GM21619 (cell line): Measurements from ENCODE around the gene RNASEH2A.
A peak's percentile ranks its signal among the peaks of the same experiment; 100 is the strongest.

ENCODE experiments used
- ATAC-seq: cut with Tn5 transposase; IDR thresholded peaks from one replicate; pipeline ENCODE4 v1.9.1; 2021; ENCODE audit not compliant: unreplicated experiment

RNASEH2A gene

DNA sequence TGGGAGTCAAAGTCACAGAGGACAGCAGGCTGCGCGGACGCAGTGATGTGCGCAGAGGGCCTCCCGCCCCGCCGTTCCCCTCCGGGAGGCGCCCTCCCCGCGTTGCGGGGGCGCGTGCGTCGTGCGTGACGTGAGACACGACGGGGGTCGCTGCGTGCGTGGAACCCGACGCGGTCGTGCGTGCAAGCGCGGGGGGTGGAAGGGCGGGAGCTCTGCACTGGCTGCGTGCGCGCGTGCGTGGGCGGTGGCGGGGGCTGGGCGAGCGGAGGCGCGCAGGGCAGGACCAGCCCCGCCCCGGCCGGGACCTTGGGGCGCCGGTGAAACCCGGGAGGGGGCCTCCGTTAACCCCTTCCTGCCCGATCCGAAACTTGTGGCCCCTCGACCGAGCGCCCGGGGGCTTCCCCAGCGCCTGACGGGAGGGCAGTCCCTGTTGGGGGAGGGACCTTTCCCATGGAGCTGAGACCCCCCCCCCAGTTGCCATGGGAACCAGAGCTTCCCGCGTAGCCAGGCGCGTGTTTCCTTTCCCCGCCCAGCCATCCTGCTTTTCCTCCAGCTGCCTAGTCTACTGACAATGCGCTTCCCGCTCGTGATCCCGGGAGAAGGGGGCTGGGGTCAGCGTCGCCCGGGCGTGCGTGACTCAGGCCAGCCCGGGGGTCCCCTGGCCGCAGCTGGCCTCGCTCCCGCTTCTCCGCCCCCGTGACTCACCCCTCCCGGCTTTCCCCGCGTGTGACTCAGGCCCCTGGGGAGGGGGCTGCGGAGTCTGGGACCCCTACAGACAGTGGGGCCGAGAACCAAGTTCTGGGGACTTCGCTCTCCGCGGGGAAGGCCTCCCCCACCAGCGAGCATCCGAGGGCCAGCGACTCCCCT, 23.7 kb upstream of the RNASEH2A start:
- ATAC-seq: no peak

DNA sequence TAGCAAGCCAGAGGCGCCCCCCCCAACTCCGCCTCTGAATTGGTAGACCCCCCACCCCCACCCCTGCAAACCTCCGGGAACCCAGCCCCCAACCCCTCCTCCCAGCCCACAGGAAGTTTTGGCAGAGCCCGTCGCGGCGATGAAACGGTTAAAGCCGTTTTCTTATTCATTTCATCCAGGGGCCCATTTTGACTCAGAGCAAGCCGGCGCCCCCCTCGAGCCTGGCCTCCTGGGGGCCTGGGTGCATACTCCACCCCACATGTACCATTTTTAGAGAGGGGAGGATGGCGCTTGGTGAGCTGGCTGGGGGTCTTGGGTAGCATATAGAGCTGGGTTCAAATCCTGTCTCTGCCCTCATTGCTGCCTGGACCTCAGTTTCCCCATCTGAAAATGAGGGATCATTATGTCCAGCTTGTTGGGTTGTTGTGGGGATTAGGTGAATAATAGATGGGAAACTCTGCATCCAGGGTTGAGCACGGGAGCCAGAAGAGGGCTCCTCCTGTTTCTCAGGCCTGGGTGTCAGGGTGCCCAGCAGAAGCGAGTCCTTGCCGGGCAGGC, 23.0 kb upstream of the RNASEH2A start:
- ATAC-seq: no peak

DNA sequence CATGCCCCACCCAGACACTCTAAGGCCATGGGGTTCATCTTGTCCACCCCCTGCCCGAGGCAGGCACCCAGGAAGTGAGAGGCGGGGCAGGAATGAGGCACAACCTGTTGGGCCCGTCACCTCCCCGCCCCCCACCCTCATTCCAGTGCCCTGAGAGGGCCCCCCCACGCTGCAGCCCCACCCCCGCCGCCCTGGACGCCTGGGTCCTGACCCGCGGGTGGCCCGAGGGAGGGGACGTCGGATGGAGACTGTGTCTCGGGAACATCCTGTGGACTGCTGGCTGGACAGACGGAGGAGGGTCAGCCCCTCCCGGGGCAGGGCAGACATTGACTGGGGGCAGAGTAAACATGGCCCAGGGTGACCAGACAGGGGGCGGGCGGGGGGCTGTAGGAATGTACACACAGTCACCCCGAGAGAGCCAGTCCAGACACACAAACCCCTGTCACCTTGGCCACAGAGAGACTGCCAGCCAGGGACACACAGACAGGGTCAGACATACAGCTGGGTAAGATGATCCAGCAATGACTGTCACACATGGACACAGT, 22.5 kb upstream of the RNASEH2A start:
- ATAC-seq: no peak

DNA sequence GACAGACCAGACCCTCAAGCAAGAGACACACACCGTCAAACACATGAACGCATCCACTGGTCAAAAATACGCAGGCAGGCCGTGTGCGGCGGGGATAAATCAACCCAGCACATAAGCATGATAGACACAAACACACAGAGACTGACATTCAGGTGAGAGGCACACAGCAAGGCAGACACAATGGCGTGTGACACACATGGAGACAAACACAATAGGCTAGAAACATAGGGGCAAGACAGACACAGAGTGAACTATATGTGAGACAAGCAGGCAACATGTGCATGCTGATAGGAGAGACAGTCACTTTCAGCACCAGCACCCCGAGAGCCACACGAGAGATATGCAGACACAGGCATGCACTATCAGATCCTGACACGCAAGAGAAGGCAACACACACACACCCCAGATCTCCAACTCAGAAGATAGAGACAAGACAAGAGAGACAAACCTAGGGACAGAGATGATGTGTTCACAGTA, 22.0 kb upstream of the RNASEH2A start:
- no peak for ATAC-seq

DNA sequence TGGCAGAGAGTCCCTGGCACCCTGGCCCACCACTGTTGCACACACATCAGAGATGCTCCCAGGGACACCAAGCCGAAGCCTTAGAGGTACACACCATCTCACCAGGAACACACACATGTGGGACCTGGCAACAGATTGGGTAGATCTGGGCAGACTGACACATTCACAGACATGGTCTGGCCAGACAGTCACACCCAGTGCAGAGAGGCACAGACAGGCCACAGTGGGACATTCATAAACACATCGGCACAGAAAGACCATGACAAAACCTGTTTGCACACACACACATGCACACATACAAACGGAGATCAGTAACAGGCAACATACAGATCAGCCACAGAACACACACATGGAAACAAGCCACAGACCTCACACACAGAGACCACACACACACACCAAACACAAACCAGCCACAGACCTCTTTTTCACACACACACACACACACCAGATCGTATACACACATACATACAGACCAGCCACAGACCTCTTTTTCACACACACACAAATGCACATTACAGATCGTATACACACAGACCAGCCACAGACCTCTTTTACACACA, 21.4 kb upstream of the RNASEH2A start:
- no peak for ATAC-seq

DNA sequence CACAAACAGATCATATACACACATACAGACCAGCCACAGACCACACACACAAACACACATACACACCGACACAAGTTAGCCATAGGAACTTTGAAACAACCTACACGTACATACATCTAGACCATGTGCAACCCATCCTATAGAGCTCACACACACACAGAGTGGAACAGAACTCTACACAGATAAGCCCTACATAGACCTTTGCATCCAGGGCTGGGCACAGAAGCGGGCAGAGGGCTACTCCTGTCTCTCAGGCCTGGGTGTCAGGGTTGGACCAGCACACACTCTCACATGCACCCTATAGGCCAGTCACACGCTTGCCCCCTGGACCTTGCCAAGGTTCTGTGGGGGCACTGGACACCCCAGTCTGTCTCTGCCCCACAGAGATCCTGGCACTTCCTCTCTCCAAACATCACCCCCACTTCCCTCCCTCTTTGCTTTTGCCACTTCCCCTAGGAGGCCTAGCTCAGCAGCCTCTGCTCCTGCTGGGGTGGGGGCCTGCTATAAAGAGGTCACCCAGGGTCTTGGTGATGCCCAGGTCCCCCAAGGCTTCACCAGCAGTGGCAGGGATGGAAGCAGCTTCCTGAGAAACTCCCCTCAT, 20.9 kb upstream of the RNASEH2A start:
- ATAC-seq: no peak

DNA sequence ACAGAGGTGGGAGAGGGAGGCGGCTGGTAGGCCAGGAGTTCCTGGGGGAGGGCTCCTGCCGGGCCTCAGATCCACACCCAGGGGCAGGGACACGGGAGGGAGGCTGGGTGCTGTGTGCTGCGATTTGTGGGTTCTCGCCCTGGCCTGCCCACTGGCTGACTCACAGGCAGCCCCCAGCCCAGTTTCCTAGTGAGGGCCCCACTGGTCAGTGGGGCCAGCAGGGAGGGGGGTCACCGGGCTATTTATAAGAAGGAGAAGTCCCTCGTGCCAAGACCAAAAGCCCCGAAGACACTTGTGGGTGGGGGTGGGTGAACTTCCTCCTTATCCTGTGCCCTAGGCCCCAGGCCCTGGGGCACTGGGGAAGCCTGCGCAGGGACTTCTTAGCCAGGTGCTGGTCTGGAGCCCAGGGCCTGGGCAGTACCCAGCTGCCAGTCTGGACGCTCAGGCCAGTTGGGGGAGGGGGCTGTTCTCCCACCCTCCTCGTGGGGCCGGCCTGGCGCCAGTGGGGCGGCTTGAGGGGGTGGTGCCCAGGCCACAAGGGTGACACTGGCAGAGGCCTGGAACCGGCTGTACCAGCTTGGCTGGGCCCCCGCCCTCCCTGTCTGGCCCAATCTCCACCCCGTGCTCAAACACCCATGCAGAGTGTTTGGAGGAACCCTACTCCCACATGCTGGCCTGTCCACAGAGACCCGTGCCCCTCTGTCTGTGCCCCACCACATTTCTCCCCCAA, 20.1 kb upstream of the RNASEH2A start:
- no peak for ATAC-seq

DNA sequence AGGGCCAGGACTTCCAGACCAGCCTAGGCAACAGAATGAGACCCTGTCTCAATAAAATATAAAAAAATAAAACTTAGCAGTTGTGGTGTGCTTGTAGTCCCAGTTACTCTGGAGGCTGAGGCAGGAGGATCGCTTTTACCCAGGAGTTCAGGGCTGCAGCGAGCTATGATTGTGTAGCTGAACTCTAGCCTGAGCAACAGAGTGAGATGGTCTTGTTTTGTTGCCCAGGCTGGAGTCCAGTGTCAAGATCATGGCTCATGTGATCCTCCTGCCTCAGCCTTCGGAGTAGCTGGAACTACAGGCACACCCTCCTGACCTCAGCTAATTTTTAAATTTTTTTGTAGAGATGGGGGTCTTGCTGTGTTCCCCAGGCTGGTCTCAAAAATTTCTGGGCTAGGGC, 19.4 kb upstream of the RNASEH2A start:
- ATAC-seq: no peak

DNA sequence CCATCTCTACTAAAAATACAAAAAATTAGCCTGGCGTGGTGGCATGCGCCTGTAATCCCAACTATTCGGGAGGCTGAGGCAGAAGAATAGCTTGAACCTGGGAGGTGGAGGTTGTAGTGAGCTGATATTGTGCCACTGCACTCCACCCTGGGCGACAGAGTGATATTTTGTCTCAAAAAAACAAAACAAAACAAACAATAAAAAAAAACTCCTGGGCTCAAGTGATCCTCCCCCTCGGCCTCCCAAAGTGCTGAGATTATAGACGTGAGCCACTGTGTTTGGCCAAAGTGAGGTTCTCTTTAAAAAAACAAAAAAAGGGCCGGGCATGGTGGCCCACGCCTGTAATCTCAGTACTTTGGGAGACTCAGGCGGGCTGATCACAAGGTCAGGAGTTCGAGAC, 18.9 kb upstream of the RNASEH2A start:
- no peak for ATAC-seq

DNA sequence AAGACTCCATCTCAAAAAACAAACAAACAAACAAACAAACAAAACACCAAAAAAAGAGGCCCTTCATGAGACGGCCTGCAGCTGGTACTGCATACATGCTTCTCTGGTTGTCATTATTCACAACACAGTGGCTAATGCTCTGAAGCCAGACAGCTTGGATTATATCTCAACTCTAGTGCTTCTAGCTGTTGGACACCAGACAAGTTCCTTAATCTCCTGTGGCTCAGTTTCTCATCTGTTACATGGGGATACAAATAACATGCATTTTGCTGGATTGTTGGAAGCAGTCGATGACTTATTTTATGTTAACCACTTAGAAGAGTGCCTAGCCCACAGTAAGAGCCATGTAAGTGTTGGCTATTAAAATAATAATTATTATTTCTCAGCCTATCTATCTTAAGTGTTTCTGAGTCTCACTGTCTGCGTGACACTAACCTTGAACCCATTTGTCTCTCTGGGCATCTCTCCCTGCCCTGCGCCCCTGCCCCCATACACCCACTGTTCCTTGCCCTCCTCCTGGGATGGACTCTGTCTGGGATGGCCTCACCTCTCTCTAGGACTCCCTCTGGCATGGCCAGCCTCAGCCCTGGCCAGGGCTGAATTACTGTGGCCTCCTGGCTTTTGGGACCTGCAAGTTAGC, 18.2 kb upstream of the RNASEH2A start:
- ATAC-seq: no peak

DNA sequence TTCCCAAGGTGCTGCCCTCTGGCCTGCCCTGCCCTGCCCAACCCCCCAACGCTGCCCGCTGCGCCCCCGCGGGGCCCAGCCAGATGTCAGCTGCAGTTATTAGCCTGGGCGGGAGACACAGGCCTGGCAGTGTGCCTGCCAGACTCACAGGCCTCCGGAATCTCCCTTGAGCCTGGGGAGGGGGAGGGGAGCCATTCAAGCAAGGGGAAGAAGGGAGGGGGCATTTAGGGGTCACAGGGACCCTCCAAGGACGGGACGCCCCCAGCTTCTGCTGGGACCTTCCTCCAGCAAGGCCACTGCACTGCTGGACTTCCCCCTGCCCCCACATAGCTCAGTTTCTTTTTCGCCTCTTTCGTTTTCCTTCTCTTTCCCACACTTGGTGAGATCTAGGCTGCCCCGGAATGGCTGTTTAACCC, 17.7 kb upstream of the RNASEH2A start:
- no peak for ATAC-seq

DNA sequence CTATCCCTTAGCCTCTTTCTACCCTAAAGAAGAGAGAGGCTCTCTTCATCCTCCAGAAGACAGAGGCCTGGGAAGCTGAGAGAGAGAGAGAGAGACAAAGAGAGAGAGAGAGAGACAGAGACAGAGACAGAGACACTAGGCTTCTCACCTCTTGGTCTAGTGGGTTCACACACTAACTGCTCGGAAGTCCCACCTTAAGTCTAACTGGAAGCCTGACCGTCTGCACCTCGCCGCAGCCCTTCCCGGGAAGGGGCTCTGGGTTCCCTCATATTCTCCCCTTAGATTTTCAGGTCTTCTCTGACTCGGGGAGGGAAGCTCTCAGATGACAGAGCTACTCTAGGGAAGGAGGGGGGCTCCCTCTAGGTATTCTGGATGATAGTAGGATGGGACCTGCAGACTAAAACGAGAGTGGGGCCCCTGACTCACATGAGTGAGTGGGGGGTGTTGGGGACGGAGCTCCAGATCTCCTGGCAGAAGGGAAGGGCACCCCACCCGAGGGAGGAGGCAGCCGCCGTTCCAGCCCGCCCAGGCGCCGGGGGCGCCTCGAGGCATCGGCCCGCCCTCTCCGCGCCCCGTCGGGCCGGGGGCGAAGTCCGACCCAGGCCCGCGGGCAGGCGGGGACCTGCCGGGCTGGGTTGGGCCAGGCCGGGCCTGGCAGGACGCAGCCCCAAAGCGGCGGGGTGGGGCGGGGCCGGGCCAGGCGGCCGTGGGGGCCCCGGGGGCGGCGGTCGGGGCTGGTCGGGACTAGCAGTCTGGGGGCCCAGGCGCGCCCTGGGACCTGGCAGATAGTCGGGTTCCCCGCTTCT, 17.1 kb upstream of the RNASEH2A start:
- no peak for ATAC-seq

DNA sequence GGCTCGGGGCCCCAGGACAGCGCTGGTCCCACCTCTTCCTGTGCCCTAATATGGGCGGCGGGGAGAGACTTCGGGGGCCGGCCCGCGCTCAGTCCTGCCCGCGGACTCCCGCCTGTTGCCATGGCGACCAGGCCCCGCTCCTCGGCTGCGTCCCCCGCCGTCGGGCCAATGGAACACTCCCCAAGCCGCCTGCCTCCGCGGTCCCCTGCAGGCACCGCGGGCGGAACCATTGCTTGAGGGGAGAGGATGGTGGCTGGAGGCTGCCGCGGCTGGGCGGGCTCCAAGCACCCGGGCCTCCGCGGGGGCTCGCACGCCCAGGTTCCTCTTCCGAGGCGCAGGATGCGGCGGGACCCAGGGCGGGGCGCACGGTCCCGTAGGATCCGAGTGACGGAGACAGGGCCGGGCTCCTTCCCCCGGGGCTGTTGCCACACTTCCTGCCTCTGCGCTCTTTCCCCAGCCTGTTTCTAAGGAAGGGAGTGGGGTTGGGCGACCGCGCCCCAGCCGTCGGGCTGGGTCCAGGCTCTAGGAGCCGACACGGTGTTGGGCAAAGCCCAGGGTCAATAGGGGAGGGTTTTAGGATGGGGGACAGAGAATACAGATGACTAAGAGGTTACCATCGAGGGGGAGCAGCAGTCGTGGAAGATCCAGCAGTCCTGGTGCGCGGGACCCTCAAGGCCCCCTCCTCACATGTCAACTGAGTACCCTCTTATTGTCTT, 16.3 kb upstream of the RNASEH2A start:
- peak; percentile 29 for ATAC-seq

DNA sequence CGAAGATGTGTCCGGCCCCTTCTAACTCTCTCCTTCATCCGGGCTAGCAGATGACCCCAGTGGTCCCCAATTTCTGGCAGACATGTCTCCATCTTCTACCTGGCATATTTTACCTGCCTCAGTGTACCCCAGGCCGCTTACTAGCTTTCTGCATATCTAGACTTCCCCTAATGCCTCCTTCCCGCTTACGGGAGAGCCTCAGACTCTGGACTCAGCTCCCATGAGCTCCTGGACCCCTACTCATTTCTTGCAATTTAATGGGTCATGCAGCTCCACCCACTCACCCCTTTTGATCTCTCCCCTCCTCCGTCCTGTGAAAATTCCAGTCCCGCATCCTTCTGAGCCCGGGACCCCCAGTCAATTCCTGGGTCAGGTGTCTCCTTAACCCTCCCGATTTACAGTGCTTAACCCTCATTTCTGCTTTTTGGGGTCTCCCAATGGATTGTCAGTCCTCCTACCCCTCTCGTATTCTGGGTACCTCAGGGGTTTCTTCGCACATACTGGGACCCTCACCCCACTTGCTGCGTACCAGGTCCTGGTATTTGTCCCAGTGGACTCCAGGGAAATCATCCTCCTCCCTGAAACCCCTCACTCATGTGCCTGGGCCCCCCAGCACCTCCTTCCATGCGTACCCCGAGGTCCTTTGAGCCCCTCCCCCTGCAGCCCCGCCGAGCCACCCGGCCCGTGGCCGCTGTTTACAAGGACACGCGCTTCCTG, 15.6 kb upstream of the RNASEH2A start:
- ATAC-seq: no peak

DNA sequence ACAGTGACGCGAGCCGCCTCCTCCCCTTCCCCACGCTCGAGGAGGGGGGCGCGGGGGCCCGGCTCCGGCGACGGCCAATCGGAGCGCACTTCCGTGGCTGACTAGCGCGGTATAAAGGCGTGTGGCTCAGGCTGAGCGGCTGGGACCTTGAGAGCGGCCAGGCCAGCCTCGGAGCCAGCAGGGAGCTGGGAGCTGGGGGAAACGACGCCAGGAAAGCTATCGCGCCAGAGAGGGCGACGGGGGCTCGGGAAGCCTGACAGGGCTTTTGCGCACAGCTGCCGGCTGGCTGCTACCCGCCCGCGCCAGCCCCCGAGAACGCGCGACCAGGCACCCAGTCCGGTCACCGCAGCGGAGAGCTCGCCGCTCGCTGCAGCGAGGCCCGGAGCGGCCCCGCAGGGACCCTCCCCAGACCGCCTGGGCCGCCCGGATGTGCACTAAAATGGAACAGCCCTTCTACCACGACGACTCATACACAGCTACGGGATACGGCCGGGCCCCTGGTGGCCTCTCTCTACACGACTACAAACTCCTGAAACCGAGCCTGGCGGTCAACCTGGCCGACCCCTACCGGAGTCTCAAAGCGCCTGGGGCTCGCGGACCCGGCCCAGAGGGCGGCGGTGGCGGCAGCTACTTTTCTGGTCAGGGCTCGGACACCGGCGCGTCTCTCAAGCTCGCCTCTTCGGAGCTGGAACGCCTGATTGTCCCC, 14.9 kb upstream of the RNASEH2A start, which contains the start of gene JUNB:
Gene JUNB, plus strand, starts transcription at position 142 of the 706 bp plus-strand sequence. Its CDS starts 286 bp downstream, at position 428.
- peak; percentile 29 for ATAC-seq

DNA sequence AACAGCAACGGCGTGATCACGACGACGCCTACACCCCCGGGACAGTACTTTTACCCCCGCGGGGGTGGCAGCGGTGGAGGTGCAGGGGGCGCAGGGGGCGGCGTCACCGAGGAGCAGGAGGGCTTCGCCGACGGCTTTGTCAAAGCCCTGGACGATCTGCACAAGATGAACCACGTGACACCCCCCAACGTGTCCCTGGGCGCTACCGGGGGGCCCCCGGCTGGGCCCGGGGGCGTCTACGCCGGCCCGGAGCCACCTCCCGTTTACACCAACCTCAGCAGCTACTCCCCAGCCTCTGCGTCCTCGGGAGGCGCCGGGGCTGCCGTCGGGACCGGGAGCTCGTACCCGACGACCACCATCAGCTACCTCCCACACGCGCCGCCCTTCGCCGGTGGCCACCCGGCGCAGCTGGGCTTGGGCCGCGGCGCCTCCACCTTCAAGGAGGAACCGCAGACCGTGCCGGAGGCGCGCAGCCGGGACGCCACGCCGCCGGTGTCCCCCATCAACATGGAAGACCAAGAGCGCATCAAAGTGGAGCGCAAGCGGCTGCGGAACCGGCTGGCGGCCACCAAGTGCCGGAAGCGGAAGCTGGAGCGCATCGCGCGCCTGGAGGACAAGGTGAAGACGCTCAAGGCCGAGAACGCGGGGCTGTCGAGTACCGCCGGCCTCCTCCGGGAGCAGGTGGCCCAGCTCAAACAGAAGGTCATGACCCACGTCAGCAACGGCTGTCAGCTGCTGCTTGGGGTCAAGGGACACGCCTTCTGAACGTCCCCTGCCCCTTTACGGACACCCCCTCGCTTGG, 14.1 kb upstream of the RNASEH2A start:
- no peak for ATAC-seq

DNA sequence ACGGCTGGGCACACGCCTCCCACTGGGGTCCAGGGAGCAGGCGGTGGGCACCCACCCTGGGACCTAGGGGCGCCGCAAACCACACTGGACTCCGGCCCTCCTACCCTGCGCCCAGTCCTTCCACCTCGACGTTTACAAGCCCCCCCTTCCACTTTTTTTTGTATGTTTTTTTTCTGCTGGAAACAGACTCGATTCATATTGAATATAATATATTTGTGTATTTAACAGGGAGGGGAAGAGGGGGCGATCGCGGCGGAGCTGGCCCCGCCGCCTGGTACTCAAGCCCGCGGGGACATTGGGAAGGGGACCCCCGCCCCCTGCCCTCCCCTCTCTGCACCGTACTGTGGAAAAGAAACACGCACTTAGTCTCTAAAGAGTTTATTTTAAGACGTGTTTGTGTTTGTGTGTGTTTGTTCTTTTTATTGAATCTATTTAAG, 13.5 kb upstream of the RNASEH2A start:
- ATAC-seq: no peak
